GM12878 (cell line): ENCODE measurements around the gene BRME1. TPM values are rescaled to one million over a fixed set of nuclear protein-coding genes. Genes with fewer than 3 reads are reported as not detected.

Experiments used
- ATAC-seq: fragments of 200-7000 bp; cut with Tn5 transposase; 3 replicates; pipeline ENCODE4 v1.9.1; 2020; ENCODE audit warnings: mild to moderate bottlenecking, moderate library complexity
- BruUV-seq: library from RNA; stranded (reverse); fragments of 400-500 nt; replicated peaks from 2 replicates; lab custom pipeline; 2021; lab: Mats Ljungman, UMichigan
- CTCF ChIA-PET: fragments of 300-600 bp; sonication (Branson Sonifier 250); formaldehyde crosslinking; extraction: SDS; loops from one replicate; lab custom pipeline; 2021; ENCODE audit warnings: inconsistent platforms; lab: Yijun Ruan, JAX
- POLR2A ChIA-PET: fragments of 350-600 bp; formaldehyde crosslinking; extraction: SDS; loops from one replicate; lab custom pipeline; 2021; ENCODE audit warnings: inconsistent platforms; lab: Charles Lee
- RAD21 ChIA-PET: fragments of 300-600 bp; sonication (Branson Sonifier 250); formaldehyde crosslinking; loops from one replicate; lab custom pipeline; 2023; ENCODE audit warnings: antibody characterized with exemption; ENCODE audit not compliant: unreplicated experiment; lab: Charles Lee
- SMC1A ChIA-PET: fragments of 300-600 bp; sonication (Branson Sonifier 250); formaldehyde crosslinking; loops from one replicate; lab custom pipeline; 2023; ENCODE audit not compliant: unreplicated experiment, uncharacterized antibody; lab: Charles Lee
- DNase-seq: peaks from one replicate; pipeline ENCODE4 v3.0.0-alpha.2; 2011; ENCODE audit warnings: low read depth, low spot score
- FAIRE-seq: peaks from 3 replicates; lab custom pipeline; 2011; peaks lifted over from hg19 to GRCh38; lab: Jason Lieb, UNC
- H2AFZ ChIP-seq: 2 replicates; pipeline ENCODE4 v1.6.0; 2011; ENCODE audit warnings: low read depth, low read length, control low read depth; ENCODE audit not compliant: control insufficient read depth
- H3K27ac ChIP-seq: 2 replicates; pipeline ENCODE4 v1.5.1; 2011; ENCODE audit warnings: control low read depth; ENCODE audit not compliant: control insufficient read depth, insufficient read depth
- H3K27me3 ChIP-seq, 2 experiments: replicated peaks in 1 of 2; 2 replicates each; pipeline versions ENCODE4 v1.6.0 to v1.6.1; 2011; ENCODE audit warnings: low read length in 1 of 2; ENCODE audit not compliant: control insufficient read depth in 2 of 2, insufficient read depth in 2 of 2
- H3K36me3 ChIP-seq, 2 experiments: 2 replicates each; pipeline ENCODE4 v1.5.1; 2011; ENCODE audit warnings: low read length in 1 of 2; ENCODE audit not compliant: control insufficient read depth in 2 of 2, insufficient read depth in 2 of 2
- H3K4me1 ChIP-seq: 2 replicates; pipeline ENCODE4 v1.6.1; 2011; ENCODE audit warnings: mild to moderate bottlenecking, low read length, moderate library complexity, mixed read lengths; ENCODE audit not compliant: control insufficient read depth, insufficient read depth
- H3K4me2 ChIP-seq: 2 replicates; pipeline ENCODE4 v1.6.0; 2011; ENCODE audit warnings: control low read depth; ENCODE audit not compliant: control insufficient read depth, insufficient read depth
- H3K4me3 ChIP-seq: fragments of 200-600 bp; sonication (generic); 2 replicates; pipeline ENCODE4 v1.5.1; 2016
- H3K79me2 ChIP-seq: 2 replicates; pipeline ENCODE4 v1.6.0; 2011; ENCODE audit warnings: low read length; ENCODE audit not compliant: control insufficient read depth, insufficient read depth
- H3K9ac ChIP-seq: 2 replicates; pipeline ENCODE4 v1.8.0; 2011; ENCODE audit warnings: low read length, control low read depth, mixed read lengths; ENCODE audit not compliant: control insufficient read depth, insufficient read depth
- H3K9me3 ChIP-seq: replicated peaks from 3 replicates; pipeline ENCODE4 v1.5.1; 2011; ENCODE audit warnings: mild to moderate bottlenecking, low read length; ENCODE audit not compliant: control insufficient read depth, insufficient read depth
- H4K20me1 ChIP-seq: 2 replicates; pipeline ENCODE4 v1.6.0; 2011; ENCODE audit not compliant: control insufficient read depth, insufficient read depth
- ASH2L ChIP-seq: fragments of 300-600, 200-600 bp; sonication (generic); IDR thresholded peaks from 2 replicates; pipeline ENCODE4 v1.6.1; 2017; ENCODE audit warnings: low read depth, mild to moderate bottlenecking, borderline replicate concordance
- KDM1A ChIP-seq: fragments of 200-600 bp; sonication (generic); IDR thresholded peaks from 2 replicates; pipeline ENCODE4 v1.6.1; 2016; ENCODE audit warnings: borderline replicate concordance
- LARP7 ChIP-seq: fragments of 450-650 bp; IDR thresholded peaks from 2 replicates; pipeline ENCODE4 v1.6.1; 2017; ENCODE audit warnings: mild to moderate bottlenecking
- SMAD5 ChIP-seq: IDR thresholded peaks from 2 replicates; pipeline ENCODE4 v1.6.1; 2016; ENCODE audit warnings: antibody characterized with exemption, low read depth
- YBX1 ChIP-seq: fragments of 450-650 bp; IDR thresholded peaks from 2 replicates; pipeline ENCODE4 v1.6.1; 2016; ENCODE audit warnings: antibody characterized with exemption
- WGBS: methylation state at CpG from one replicate; pipeline ENCODE4 v1.1.6; 2016; ENCODE audit warnings: low lambda C conversion rate; ENCODE audit not compliant: insufficient replicate concordance, insufficient coverage; ENCODE audit errors: missing lambda C conversion rate; 5-methylcytosine and 5-hydroxymethylcytosine counted together
- in situ Hi-C: fragments of 300-500 bp; cut with MboI; formaldehyde crosslinking; loops from 9 replicates; pipeline ENCODE4 v1.14.3; 2018; ENCODE audit warnings: mixed read lengths
- intact Hi-C: fragments of 100-400 bp; cut with micrococcal nuclease; formaldehyde crosslinking; loops from one replicate; pipeline ENCODE4 v1.14.2; 2022; ENCODE audit not compliant: unreplicated experiment
- polyA plus RNA-seq, 11 experiments: library from polyadenylated mRNA; depleted of rRNA in 4 of 11; unstranded in 6 of 11; stranded (reverse) in 5 of 11; fragments of >200 nt; fragmentation: Nextera tagmentation in 4 of 11; fragmentation: Illumina TruSeq in 1 of 11; extraction: Ambion mirVana in 4 of 11; extraction: Trizol in 1 of 11; gene quantifications; 1 replicate in 1 of 11; 2 replicates in 10 of 11; pipeline versions ENCODE4 v1.2.1 to v1.2.3, GENCODE V29; 2011 to 2016; ENCODE audit warnings: inconsistent platforms in 2 of 11, missing spikeins in 2 of 11, low read depth in 1 of 11
- total RNA-seq, 4 experiments: library from RNA; depleted of rRNA in 3 of 4; stranded (reverse); fragments of >200 nt in 3 of 4; fragmentation: Illumina TruSeq in 1 of 4; extraction: Trizol in 1 of 4; gene quantifications; 2 replicates each; pipeline versions ENCODE4 v1.2.1 to v1.2.3, GENCODE V29; 2013 to 2021
- TF ChIP-seq, protein P1 (sequence below): fragments of 450-650 bp; IDR thresholded peaks from 2 replicates; pipeline ENCODE4 v1.6.1; 2017; ENCODE audit warnings: mild to moderate bottlenecking, low read depth, inconsistent platforms; ENCODE audit not compliant: poor library complexity, severe bottlenecking

Gene BRME1
- total and polyA plus RNA-seq, 10 of the 15 experiments (the other 5 are each of a cell fraction or from before 2014, with no cell fraction given) = 0.07 to 2.2 (median 1.1) TPM; not detected in 1

DNA sequence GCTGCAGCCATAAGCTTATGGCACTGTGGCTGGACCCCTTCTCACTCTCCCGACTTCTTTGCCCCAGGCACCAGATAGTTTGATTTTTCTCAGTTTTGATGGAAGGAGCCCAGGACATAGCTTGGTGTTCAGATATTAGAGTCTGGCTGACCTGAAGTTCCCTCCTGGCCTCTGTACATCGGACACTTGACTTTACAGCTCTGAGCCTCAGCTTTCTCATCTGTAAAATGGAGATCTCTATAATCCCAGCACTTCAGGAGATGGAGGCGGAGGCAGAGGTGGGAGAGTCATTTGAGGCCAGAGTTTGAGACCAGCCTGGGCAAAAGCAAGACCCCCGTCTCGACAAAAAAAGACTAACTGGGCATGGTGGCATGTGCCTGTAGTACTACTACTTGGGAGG lies 993 bp upstream of the BRME1 start:
- H3K4me3 ChIP-seq = peak overlapping the region; percentile 72
- CTCF ChIA-PET = interaction anchor here (0.6 to 1.3 kb wide), 5 partner anchors 14 to 574 kb away, joined by 3 to 8 read pairs (median 4); partner anchors contain the start of genes DCAF15, IL27RA and MISP3
- no peaks in the 10 kb centered on the region; the same call in 1 of the 2 replicates for H3K4me1 ChIP-seq
- POLR2A ChIA-PET = interaction anchor here (0.6 to 1.4 kb wide), 4 partner anchors 99 to 1178 kb away, joined by 3 to 4 read pairs (median 3); partner anchors contain the start of gene RFX1
- SMC1A ChIA-PET = interaction anchor here (0.5 to 1.0 kb wide), 4 partner anchors 10 to 136 kb away, joined by 3 to 4 read pairs (median 3); partner anchors contain the start of genes DCAF15 and IL27RA
- ATAC-seq = no peak
- no peak overlapping the region; the same call in 1 of the 2 replicates for H2AFZ ChIP-seq
- intact Hi-C loops = no loop called here
- no peak overlapping the region for H3K27ac ChIP-seq
- TSS peak; percentile 72 for BruUV-seq
- no peaks in the 10 kb centered on the region for H4K20me1 ChIP-seq
- H3K79me2 ChIP-seq = peaks cover 5% of the 10 kb centered on the region
- DNase-seq = no peak
- TF ChIP-seq YBX1 (no peak), SMAD5 (no peak), KDM1A (no peak), ASH2L (no peak), LARP7 (0 out of 2 replicates have a peak, but pooled peaks have one; percentile 11)
- TF ChIP-seq, protein P1, sequence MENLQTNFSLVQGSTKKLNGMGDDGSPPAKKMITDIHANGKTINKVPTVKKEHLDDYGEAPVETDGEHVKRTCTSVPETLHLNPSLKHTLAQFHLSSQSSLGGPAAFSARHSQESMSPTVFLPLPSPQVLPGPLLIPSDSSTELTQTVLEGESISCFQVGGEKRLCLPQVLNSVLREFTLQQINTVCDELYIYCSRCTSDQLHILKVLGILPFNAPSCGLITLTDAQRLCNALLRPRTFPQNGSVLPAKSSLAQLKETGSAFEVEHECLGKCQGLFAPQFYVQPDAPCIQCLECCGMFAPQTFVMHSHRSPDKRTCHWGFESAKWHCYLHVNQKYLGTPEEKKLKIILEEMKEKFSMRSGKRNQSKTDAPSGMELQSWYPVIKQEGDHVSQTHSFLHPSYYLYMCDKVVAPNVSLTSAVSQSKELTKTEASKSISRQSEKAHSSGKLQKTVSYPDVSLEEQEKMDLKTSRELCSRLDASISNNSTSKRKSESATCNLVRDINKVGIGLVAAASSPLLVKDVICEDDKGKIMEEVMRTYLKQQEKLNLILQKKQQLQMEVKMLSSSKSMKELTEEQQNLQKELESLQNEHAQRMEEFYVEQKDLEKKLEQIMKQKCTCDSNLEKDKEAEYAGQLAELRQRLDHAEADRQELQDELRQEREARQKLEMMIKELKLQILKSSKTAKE = no peak
- WGBS = 99% methylated on average over 5 of the region's 5 CpGs
- no peaks in the 10 kb centered on the region for H3K27me3 ChIP-seq
- H3K4me2 ChIP-seq = peak overlapping the region; percentile 97
- peak overlapping the region; percentile 71 for H3K9ac ChIP-seq
- H3K9me3 ChIP-seq = no peaks in the 10 kb centered on the region
- in situ Hi-C loops = no loop called here
- RAD21 ChIA-PET = interaction anchor here (0.9 to 1.2 kb wide), 2 partner anchors 125 to 171 kb away, joined by 5 to 9 read pairs; partner anchors contain the start of gene IL27RA
- peaks cover 0 to 4% of the 10 kb centered on the region in 2 experiments; a peak in 1 of 4 replicates for H3K36me3 ChIP-seq
- no peak for FAIRE-seq
